ENCODE results near the gene C1QTNF8.

The C1QTNF8 gene

DNA sequence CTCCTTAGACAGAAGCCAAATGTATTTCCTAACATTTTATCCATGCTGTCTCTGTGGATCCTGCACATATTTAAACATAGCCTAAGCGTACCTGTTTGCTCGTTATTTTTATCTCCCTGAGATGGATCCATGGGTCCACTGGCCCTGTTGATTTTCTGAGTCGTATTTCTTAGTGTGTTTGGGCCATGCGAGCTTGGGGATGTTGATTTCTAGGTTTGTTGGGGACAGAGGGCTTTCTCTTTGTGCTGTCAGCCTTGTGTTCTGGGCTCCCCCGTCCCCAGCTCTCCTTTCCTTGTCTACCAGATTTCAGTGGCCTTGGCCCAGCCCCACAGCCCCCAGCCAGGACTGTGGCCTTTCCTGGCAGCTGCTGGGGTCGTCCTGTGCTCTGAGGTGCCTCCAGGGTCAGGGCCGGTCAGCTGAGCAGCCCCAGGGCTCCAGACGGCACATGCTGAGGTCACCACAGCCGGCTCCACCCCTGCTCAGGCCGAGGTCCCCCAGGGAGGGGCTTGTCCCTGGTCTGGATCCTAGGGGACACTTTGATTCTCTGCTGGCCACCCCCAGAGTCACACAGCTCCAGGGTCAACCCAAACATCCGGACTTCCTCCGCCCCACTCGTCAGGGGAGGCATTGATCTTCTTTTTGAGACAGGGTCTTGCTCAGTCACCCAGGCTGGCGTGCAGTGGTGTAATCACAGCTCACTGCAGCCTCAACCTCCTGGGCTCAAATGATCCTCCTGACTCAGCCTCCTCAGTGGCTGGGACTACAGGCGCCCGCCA, 19.1 kb downstream of the C1QTNF8 start:
- DNase-seq = no peak

DNA sequence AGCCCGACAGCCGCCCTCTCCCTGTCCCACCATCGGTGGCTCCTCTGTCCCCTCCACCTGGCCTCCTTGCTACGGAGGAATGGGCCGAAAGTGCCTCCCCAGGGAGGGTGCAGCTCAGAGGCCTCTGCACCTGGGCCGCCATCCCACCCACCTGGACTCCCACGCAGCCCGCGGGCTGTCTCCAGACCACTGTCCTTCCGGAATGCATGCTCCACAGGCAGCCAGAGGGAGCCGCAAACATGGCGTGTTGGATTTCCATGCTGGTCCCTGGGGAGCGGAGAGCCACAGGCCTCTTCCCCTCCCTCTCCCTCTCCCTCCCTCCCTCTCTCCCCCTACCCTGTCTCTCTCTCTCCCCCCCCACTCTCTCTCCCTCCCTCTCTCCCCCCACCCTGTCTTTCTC, 20.5 kb downstream of the C1QTNF8 start:
- no peak for DNase-seq

DNA sequence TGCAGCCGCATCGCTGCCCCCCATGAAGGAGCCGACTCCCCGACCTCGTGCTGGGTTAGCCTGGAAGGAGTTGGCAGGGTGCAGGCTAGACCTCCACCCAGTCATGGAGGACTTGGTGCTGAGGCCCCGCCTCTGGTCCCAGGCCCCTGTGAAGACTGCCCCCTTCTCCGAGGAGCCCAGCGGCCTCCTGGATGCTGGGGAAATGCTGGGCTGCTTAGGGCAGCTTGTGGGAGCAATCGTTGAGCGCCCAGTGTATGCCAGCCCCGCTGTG, 21.7 kb downstream of the C1QTNF8 start:
- no peak for DNase-seq

DNA sequence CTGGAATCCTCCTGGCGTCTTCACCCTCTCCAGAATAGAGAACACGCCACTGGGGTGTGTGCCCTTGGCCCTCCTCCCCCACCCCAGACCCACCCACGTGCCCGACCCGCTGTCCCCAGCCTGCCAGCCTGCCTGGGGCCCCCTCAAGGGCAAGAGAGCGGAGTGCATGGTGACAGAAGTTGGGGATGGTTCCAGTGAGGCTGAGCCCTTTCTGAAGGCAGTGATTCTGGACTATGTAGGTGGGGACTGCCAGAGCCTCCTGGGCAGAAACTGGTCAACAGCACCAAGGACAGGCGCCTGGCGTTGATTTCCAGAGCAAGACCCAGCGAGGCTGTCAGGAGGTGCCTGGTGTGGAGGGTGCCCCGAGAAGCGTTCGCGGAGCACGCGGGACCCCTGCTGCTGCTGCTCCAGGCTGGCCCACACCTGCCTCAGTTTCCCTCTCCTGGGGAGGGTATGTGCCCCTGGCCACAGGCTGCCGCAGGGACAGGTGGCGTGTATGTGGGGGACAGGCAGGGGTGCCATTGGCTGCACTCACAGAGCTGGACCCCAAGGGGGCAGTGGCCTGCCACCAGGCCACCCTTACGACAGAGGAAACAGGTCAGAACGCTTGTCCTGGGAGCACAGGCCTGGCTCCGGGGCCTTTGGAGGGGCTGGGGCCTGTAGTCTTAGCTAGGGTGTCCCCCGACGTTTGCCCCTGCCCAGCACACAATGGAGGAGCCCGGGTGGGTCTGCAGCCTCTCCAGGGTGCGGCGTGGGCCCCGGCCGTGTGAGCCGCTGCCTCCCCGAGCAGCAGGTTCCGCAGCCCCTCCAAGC, 22.3 kb downstream of the C1QTNF8 start:
- DNase-seq = no peak

DNA sequence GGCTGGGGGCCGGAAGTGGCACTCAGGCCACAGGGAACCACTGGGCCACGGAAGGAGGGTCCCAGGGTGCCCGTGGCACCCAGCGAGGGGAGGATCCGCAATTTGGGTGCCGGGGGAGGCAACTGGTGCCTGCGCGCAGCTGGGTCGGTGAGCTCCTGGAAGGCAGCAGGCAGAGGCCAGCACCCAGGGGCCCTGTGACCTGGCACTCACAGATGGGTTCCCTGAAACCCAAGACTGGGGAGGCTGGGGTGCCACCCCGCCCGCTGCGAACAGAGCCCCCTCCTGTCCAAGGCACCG, 22.8 kb downstream of the C1QTNF8 start:
- no peak for DNase-seq

DNA sequence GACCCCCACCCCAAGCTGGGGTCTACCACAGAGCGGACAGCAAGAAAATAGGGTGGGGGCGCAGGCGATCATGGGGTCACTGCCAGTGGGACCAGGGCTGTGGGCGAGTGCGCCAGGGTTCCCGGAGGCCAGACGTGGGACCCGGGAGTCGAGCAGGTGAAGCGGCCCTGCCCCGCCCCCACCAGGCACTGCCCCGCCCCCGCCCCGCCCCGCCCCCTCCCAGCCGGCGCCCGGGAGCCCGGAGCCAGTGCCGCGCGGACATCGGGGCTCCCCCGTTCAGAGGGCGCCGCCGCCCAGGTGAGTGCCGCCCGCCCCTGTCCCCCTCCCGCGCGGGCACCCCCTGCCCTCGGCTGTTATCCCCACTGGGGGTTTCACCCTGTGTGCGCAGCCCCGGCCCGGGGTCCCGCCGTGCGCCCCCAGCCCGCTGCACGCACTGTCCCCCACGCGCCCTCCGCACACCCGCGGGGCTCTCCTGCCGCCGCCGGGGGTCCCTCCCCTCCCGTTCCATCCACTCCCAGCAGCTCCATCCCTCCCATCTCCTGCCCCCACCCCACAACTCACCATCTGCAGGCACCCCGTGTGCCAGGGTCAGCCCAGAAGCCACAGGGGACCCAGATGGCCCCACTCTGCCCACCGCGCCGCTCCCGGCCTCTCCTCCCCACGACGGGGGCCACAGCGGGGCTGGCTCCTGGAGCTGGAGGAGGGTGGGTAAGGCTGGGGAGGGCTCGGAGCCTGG, 23.4 kb downstream of the C1QTNF8 start, which contains the start of gene SSTR5:
TSS of gene SSTR5 (plus strand) at position 222 of the 736 bp plus-strand sequence. CDS start 6,122 bp downstream, outside the sequence.
- DNase-seq = no peak

DNA sequence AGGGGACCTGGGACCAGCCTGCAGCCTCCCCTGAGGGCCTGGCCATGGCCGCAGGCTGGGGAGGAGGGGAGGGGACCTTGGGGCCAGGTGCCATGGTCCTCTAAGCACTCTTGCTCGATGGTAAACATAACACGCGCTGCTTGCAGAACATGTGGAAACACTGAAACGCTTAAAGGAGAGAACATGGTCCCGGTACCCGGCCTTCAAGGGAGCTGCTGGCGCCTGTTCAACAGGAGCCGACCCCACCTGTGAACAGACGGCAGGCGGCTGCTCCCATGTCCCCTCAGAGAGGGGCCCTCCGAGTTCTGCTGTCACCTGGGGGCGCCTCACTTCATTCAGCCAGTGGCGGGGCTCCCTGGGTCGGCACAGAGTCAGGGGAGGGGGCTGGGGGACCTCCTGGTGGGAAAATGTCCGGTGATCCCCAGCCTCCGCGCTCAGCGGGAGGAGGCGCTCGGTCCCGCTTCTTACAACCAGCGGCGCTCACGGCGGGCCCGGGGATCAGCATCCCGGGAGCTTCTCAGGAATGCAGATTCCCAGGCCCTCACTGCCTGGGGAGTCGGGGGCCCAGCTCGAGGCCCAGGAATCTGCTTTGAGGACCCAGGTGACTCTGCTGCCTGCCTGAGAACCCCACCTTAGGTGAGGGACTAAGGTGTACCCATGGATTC, 24.4 kb downstream of the C1QTNF8 start:
- no peak for DNase-seq

DNA sequence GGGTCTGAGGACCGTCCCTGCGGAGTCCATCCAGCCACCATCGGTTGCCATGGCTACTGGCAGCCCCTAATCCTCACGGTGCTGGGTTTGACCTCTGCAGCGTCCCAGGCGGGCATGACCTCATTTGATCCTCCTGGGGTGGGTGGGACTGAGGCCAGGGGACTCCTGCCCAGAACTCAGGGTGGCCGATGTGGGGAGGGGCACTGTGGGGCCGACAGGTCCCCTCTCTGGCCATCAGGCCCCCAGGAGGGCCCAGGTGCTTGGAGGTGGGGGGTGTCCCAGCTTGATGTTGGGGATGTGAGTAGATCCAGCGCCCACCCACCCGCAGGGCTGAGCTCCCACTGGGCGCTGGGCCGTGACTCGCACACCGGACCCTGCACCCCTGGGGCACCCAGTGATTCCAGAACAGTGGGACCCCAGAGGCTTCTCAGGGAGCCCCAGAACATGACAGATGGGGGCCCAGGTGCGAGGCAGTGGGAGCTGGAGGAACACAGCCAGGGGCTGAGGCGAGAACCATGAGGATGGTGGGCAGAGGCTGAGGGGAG, 25.1 kb downstream of the C1QTNF8 start:
- DNase-seq = no peak

DNA sequence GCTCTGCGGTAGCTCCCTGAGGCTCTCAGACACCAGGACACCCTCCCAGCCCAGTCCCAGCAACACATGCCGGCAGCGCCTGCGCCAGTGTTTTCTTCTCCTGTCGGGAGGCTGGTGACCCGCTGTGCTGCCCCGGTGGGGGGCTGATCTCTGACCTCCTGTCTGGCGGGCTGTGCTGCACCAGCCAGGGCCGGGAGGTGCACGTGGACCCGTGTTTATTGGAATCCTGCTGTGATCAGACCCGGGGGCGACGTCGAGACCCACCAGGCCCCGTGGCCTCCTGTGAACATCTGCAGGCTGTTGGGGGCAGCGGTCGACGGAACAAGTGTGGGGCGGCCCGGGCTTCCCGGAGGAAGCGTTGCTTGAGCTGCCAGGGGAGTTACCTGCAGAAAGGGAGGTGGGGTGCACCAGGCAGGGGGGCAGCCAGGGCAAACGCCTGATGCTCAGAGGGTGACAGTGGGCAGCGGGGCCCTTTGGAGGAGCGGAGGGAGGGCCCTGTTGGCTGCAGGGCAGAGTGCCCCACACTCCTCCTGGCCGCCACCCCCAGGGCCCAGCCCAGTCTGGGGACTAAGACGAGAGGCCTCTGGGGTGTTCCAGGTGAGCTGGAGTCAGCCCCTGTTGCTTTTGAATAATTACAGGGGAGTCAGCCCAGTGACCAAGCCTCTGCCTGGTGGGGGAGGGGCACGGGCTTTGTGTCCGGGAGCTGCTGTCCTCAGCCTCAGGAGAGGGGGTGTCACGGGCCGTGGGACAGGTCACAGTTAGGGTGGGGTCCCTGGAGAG, 25.8 kb downstream of the C1QTNF8 start:
- no peak for DNase-seq

DNA sequence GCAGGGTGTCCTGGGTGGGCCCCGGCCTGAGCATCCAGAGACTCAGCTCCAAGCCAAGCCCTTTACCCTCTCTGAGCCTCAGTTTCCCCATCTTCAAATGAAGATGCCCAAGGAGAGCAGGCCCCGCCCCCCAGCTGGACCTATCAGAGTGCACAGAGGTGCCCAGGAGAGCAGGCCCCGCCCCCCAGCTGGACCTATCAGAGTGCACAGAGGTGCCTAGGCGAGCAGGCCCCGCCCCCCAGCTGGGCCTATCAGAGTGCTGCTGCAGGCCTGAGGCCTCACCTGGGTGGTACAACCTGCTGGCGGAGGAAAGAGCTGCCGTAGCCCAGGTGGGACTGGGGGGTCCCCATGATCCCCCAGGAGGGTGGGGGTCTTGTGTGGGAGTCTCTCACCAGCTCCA, 26.9 kb downstream of the C1QTNF8 start:
- no peak for DNase-seq

DNA sequence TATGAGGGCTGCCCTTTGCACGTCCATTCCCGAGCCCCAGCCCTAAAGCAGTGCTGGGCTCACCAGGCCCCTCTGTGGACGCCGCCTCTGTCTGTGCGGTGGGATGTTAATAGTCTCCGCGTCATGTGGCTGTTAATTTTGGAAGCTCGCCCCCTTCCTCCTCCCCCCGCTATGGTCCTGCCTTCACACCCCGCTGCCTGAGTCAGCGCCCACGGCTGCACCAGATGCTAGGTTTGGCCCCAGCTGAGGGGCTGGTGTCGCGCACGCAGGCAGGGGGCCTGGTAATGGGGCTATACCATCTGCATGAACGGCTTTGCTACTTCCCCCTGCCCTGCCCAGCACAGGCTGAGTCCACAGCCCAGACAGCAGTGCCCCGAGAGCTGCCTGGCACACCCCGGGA, 27.6 kb downstream of the C1QTNF8 start:
- DNase-seq = no peak

DNA sequence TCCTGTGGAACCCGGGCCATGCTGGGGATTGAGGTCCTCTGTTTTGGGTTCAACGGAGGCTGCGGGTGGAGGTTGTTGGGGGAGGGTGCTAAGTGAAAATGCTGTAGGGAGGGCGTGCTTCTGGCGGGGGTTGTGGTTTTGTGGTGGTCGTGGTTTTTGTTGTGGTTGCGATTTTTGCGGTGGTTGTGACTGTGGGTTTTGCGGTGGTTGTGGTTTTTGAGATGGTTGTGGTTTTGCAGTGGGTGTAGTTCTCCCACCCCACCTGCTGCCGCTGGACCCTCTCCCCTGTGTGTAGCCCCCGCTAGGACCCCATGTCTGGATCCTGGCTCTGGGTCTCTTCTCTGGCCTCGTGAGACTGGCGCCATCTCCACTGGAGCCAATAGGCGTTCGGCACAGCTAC, 28.4 kb downstream of the C1QTNF8 start:
- no peak for DNase-seq

DNA sequence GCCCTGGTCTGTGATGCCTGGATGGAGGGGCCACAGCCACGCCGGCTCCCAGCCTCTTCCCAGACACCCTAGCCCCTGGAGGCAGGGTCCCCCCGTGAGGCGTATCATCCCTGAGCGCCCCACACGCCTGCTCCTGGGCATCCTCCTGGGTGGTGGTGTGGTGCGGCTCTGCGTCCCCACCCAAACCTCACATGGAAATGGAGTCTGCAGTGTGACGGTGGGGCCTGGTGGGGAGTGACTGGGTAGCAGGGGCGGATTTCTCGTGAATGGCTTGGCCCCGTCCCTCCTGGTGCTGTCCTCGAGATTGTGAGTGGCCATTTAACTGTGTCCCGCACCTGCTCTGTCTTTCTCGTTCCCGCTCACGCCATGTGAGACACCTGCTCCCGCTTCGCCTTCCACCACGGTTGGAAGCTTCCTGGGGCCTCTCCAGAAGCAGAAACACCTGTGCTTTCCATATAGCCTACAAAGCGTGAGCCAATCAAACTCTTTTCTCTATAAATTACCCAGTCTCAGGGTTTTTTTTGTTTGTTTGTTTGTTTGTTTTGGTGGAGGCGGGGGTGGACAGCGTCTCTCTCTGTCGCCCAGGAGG, 29.4 kb downstream of the C1QTNF8 start:
- no peak for DNase-seq

DNA sequence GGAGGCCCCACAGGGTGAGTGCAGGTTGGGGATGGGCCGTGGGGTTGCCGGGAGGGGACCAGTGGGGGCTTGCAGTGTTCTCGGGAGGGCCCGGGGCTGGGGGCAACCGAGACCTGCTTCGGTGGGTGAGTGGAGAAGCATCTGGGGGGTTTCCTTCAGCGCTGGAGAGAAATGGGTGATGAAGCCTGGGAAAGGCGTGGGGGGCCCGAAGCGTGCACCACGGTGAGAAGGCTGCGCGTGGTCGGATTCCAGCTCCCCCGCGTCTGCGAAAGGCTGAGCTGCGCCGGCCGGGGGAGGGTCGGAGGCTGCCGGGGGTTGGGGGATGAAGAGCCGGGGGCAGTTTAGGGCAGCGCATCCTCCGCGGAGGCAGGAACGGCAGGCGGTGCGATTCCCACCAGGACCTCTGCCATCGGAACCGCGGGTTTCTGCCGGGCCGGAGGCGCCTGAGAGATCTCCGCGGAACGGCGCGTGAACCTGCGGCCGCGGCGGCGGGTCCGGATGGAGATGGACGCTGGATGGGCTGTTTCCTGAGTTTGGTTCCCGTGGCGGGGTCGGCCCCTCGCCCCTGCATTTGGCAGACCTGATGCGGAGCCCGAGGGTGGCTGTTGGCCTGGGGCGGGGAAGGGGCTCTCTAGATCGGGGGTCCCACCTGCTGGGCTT, 30.4 kb downstream of the C1QTNF8 start:
- no peak for DNase-seq

DNA sequence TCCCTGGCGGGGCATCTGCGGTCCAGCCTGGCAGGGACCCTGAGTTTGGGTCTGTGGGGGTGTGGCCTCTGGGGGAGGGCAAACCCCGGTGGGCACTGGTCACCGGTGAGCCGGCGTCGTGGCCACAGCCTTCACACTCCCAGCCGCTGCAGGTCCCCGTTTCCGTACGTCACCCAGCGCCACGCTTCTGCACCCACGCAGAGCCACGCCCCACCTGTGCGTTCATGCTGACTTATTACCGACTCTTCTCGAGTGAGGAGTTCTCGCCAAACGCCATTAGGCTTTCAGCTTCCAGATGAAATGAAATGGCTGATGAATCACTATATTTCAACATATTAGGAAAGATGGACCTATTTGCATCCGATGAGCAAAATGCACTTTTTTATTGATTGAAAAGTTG, 32.3 kb downstream of the C1QTNF8 start:
- no peak for DNase-seq

DNA sequence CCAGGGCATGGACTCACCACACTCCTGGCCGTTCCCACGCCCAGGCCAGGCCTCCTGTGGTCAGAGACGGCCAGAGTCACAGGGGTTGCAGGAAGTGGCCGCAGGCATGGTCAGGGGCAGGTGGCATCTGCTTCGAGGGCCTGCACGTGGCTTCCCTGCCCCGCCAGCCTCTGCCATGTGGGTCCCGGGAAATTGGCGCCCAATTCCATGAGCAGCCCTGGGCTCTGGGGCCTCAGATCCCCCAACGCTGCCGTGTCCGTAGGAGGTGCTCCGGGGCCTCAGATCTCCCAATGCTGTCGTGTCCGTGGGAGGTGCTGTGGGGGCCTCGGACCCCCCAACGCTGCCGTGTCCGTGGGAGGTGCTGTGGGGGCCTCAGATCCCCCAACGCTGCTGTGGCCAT, 33.1 kb downstream of the C1QTNF8 start:
- DNase-seq = no peak

DNA sequence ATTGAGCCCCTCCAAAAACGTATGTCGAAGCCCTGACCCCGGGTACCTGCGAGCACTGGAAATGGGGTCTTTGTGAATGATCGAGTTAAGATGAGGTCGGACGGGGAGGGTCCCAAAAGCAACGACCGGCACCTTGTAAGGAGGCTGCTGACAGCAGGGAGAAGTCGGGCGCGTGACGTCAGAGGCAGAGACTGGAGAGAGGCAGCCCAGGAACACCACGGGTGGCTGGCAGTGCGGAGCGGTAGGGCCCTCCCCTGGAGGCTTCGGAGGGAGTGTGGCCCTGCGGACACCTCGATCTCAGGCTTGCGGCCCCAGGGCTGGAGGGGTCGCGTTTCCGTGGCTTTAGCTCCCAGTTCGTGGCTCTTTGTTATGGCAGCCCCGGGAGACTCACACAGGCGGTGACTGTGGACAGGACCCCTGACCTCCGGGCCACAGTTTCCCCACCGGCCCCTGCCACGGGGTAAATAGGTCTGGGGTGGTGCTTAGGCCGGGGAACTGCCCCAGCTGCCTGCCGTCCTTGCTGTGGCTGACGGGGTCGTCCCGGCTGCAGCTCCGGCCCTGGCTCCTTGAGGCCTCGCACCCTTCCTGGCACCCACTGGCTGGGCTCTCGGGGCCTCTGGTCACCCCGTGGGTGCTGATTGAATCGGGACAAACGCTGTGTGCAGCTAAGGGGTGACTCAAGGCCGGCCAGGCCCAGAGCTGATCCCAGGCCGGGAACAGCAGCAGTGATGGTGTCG, 34.1 kb downstream of the C1QTNF8 start:
- no peak for DNase-seq

DNA sequence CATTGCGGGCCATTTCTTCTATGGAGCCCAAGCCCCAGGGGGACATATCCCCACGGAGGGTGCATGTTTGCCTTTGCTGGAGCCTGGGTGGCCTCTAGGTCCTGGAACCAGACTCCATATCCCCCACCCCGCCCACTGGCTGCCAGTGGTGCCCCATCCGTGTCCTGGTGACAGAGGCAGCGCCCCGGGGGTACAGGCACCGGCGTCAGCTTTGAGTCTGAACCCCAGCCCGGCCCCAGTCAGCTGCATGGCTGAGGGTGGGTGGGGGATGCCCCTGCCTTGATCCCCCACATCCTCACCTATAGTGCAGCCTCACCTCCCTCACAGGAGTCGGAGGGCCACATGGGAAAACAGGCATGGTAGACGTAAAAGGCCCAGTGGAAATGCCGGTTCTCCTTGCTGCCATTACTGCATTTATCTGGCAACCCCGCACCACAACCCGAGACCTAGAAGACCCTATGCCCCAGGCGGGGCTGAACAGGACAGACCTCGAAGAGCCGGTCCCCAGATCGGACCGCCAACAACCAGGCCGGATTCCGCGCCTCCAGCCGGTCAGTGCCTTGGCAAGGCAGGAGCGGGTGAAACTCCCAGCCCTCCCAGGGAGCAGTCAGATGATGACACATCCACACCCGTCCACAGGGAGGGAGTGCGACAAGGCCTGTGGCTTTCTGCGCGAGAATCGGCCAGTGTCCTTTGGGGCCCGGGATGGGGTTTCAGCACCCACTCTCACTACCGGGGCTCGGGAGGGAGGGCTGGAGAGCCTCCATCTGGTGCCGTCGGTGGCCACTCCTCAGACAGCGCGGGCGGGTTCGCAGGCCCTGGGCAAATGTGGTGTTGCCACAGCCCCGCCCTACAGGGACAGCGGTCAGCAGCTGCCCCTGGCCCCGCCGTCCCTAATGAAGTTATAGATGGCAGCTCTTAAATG, 35.4 kb downstream of the C1QTNF8 start:
- no peak for DNase-seq

DNA sequence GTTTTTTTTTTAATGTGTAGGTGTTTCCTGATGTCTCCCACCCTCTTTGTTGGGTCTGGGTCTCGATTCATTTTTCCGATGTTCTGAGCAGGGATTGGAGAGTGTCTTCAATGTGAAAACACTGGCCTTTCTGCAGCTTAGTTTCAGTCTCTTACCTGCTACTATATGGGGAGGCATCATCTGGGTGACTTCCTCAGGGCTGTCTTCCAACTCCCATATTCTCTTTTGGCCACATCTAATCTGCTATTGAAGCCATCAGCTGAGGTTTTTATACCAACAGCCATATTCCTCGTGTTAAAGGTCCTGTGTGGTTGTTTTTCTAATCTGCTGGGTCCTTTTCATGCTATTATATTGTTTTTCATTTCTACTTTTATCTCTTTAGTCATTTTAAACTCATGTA, 36.7 kb downstream of the C1QTNF8 start:
- DNase-seq = no peak

Data from fibroblast of skin of scalp (primary cell).